ENCODE data around the gene C14orf180.

C14orf180 gene

GRCh38 chr14:104579507-104579906, at the start of gene C14orf180:
C14orf180 (plus strand) TSS chr14:104579764; CDS start chr14:104586431, 6,667 bp downstream.
- no peak for DNase-seq

GRCh38 chr14:104530646-104531045, 48.9 kb upstream of the C14orf180 start:
- no peak for DNase-seq

- no peak for DNase-seq
These were observed 48.0 kb upstream of the C14orf180 start for GRCh38 chr14:104531421-104532190.

- no peak for DNase-seq
These were observed 47.4 kb upstream of the C14orf180 start for GRCh38 chr14:104532191-104532555.

- no peak for DNase-seq
These were observed 45.5 kb upstream of the C14orf180 start for GRCh38 chr14:104534036-104534435.

GRCh38 chr14:104536942-104537612, 42.5 kb upstream of the C14orf180 start:
- DNase-seq = no peak

- no peak for DNase-seq
These were observed 42.0 kb upstream of the C14orf180 start for GRCh38 chr14:104537613-104537988.

- DNase-seq = no peak
These were observed 37.6 kb upstream of the C14orf180 start for GRCh38 chr14:104541905-104542465.

GRCh38 chr14:104542871-104543830, 36.4 kb upstream of the C14orf180 start:
- DNase-seq = no peak

- DNase-seq = no peak
These were observed 35.1 kb upstream of the C14orf180 start for GRCh38 chr14:104544362-104544961.

GRCh38 chr14:104545151-104545941, 34.2 kb upstream of the C14orf180 start:
- DNase-seq = no peak

- DNase-seq = no peak
These were observed 33.5 kb upstream of the C14orf180 start for GRCh38 chr14:104545942-104546501.

- no peak for DNase-seq
These were observed 32.8 kb upstream of the C14orf180 start for GRCh38 chr14:104546591-104547309.

GRCh38 chr14:104547310-104547997, 32.1 kb upstream of the C14orf180 start:
- DNase-seq = no peak

- no peak for DNase-seq
These were observed 31.4 kb upstream of the C14orf180 start for GRCh38 chr14:104547998-104548700.

- no peak for DNase-seq
These were observed 30.6 kb upstream of the C14orf180 start for GRCh38 chr14:104548802-104549535.

GRCh38 chr14:104549536-104550339, 29.8 kb upstream of the C14orf180 start:
- DNase-seq = no peak

Measured in NCI-H1436 (cell line).